Fibroblast of lung (primary cell): Measurements from ENCODE around the gene PTPN23. TPM values are rescaled to one million over a fixed set of nuclear protein-coding genes. Genes with fewer than 3 reads are reported as not detected.

Experiments used
- DNase-seq, 2 donors: peaks; one replicate each; pipeline versions ENCODE4 v3.0.0 to v3.0.0-alpha.2; 2010; ENCODE audit warnings: low read depth in 2 of 2
- H2AFZ ChIP-seq: 2 replicates; pipeline ENCODE4 v1.5.1; 2012; ENCODE audit warnings: low read length, control low read depth, inconsistent platforms
- H3K27ac ChIP-seq: 2 replicates; pipeline ENCODE4 v1.5.1; 2011; ENCODE audit warnings: low read length, control low read depth; ENCODE audit not compliant: insufficient read depth
- H3K27me3 ChIP-seq: 2 replicates; pipeline ENCODE4 v1.5.1; 2011; ENCODE audit warnings: mild to moderate bottlenecking, low read length; ENCODE audit not compliant: control insufficient read depth, insufficient read depth
- H3K36me3 ChIP-seq: 2 replicates; pipeline ENCODE4 v1.5.1; 2011; ENCODE audit warnings: low read length; ENCODE audit not compliant: control insufficient read depth, insufficient read depth
- H3K4me1 ChIP-seq: 2 replicates; pipeline ENCODE4 v1.5.1; 2011; ENCODE audit warnings: low read length; ENCODE audit not compliant: control insufficient read depth, insufficient read depth; ENCODE audit errors: extremely low read depth
- H3K4me2 ChIP-seq: 2 replicates; pipeline ENCODE4 v1.5.1; 2011; ENCODE audit warnings: low read length, control low read depth; ENCODE audit not compliant: insufficient read depth; ENCODE audit errors: extremely low read depth
- H3K4me3 ChIP-seq, 4 experiments: fragments of 200-600 bp in 1 of 4; sonication (generic) in 1 of 4; replicated peaks in 1 of 4; 2 replicates each; pipeline ENCODE4 v1.5.1; 2011 to 2016; ENCODE audit warnings: low read length in 4 of 4, low read depth in 3 of 4, mild to moderate bottlenecking in 3 of 4, control low read depth in 2 of 4, inconsistent platforms in 1 of 4, mixed read lengths in 1 of 4; ENCODE audit not compliant: insufficient read depth in 1 of 4; ENCODE audit errors: control extremely low read depth in 1 of 4
- H3K79me2 ChIP-seq: 2 replicates; pipeline ENCODE4 v1.5.1; 2012; ENCODE audit warnings: mild to moderate bottlenecking, low read length, inconsistent platforms; ENCODE audit not compliant: control insufficient read depth, insufficient read depth
- H3K9ac ChIP-seq: 2 replicates; pipeline ENCODE4 v1.5.1; 2011; ENCODE audit warnings: mild to moderate bottlenecking, low read length, control low read depth; ENCODE audit not compliant: insufficient read depth
- H3K9me3 ChIP-seq: 2 replicates; pipeline ENCODE4 v1.5.1; 2012; ENCODE audit warnings: low read depth, low read length; ENCODE audit not compliant: control insufficient read depth, insufficient read depth
- H4K20me1 ChIP-seq: 2 replicates; pipeline ENCODE4 v1.5.1; 2011; ENCODE audit warnings: low read length; ENCODE audit not compliant: control insufficient read depth, insufficient read depth; ENCODE audit errors: extremely low read depth
- CTCF ChIP-seq, 2 donors: IDR thresholded peaks in 1 of 2; conservative IDR thresholded peaks in 1 of 2; 1 replicate in 1 of 2; 2 replicates in 1 of 2; pipeline ENCODE4 v1.5.1; 2011 to 2012; ENCODE audit warnings: low read length in 2 of 2, control low read depth in 1 of 2, inconsistent platforms in 1 of 2, low read depth in 1 of 2, mild to moderate bottlenecking in 1 of 2
- EZH2 ChIP-seq: IDR thresholded peaks from 2 replicates; pipeline ENCODE4 v1.5.1; 2012; ENCODE audit warnings: low read length, control low read depth, mild to moderate bottlenecking; ENCODE audit errors: missing control alignments
- polyA plus RNA-seq, 2 donors: library from polyadenylated mRNA; depleted of rRNA in 1 of 2; stranded (reverse) in 1 of 2; unstranded in 1 of 2; fragments of >200 nt; gene quantifications; 2 replicates each; pipeline ENCODE4 v1.2.1, GENCODE V29; 2011 to 2012; ENCODE audit warnings: missing spikeins in 1 of 2
- total RNA-seq: library from RNA; depleted of rRNA; stranded (reverse); fragments of >200 nt; gene quantifications from 2 replicates; pipeline ENCODE4 v1.2.1, GENCODE V29; 2014

The PTPN23 gene
- total and polyA plus RNA-seq, 2 donors (not counting 1 experiment from before 2014, with no cell fraction given), result 1.5 to 19.7 TPM

- H3K9me3 ChIP-seq, result no peaks in the 10 kb centered on the region
- no peak overlapping the region for H3K4me3 ChIP-seq
- H3K4me1 ChIP-seq, result no peaks in the 10 kb centered on the region
- TF ChIP-seq EZH2, result no peak
- TF ChIP-seq CTCF (conservative IDR thresholded peaks at IDR 0.05 in 1 of 2, IDR thresholded peaks at IDR 0.05 in 1 of 2; ENCODE audit: low read depth in 1 of 2, low read length in 2 of 2), result no peak
- H4K20me1 ChIP-seq, result no peaks in the 10 kb centered on the region
- no peak overlapping the region for H3K9ac ChIP-seq
- H3K4me2 ChIP-seq, result no peak overlapping the region
- no peak overlapping the region for H3K27ac ChIP-seq
- no peaks in the 10 kb centered on the region for H3K79me2 ChIP-seq
- DNase-seq, result no peak
- no peak overlapping the region for H2AFZ ChIP-seq
- peaks cover 45% of the 10 kb centered on the region for H3K36me3 ChIP-seq
- H3K27me3 ChIP-seq, result no peaks in the 10 kb centered on the region
Measured at GRCh38 chr3:47413751-47414150, 32.9 kb downstream of the PTPN23 start.

GRCh38 chr3:47414161-47414564 lies 33.3 kb downstream of the PTPN23 start:
- no peaks in the 10 kb centered on the region for H3K4me1 ChIP-seq
- H3K27me3 ChIP-seq, result no peaks in the 10 kb centered on the region
- H3K4me2 ChIP-seq, result no peak overlapping the region
- H3K36me3 ChIP-seq, result peaks cover 41% of the 10 kb centered on the region
- H3K4me3 ChIP-seq, result no peak overlapping the region
- no peaks in the 10 kb centered on the region for H4K20me1 ChIP-seq
- no peaks in the 10 kb centered on the region for H3K9me3 ChIP-seq
- no peaks in the 10 kb centered on the region for H3K79me2 ChIP-seq
- no peak overlapping the region for H2AFZ ChIP-seq
- no peak overlapping the region for H3K9ac ChIP-seq
- no peak for DNase-seq
- no peak overlapping the region for H3K27ac ChIP-seq
- TF ChIP-seq CTCF (conservative IDR thresholded peaks at IDR 0.05 in 1 of 2, IDR thresholded peaks at IDR 0.05 in 1 of 2; ENCODE audit: low read depth in 1 of 2, low read length in 2 of 2), result no peak

GRCh38 chr3:47414666-47415587 lies 34.1 kb downstream of the PTPN23 start:
- Histone ChIP-seq H4K20me1 (no peaks in the 10 kb centered on the region), H3K27me3 (no peaks in the 10 kb centered on the region), H3K9ac (no peak overlapping the region), H3K79me2 (no peaks in the 10 kb centered on the region), H2AFZ (no peak overlapping the region), H3K9me3 (no peaks in the 10 kb centered on the region), H3K4me1 (no peaks in the 10 kb centered on the region), H3K4me2 (no peak overlapping the region), H3K4me3 (no peak overlapping the region), H3K27ac (no peak overlapping the region), H3K36me3 (peaks cover 36% of the 10 kb centered on the region)
- TF ChIP-seq EZH2 (no peak), CTCF (conservative IDR thresholded peaks at IDR 0.05 in 1 of 2, IDR thresholded peaks at IDR 0.05 in 1 of 2; ENCODE audit: low read depth in 1 of 2, low read length in 2 of 2) (no peak)
- DNase-seq, result no peak
